ENCODE data around the gene LMNA. TPM values are rescaled to one million over a fixed set of nuclear protein-coding genes. Genes with fewer than 3 reads are reported as not detected.
A peak's percentile ranks its signal among the peaks of the same experiment; 100 is the strongest.
"Not testable (repeated sequence)": the region's sequence is repeated elsewhere in the genome, so short reads cannot be mapped to it uniquely, and the experiment has no call there.

LMNA gene
- total RNA-seq, 1 experiment from 2014 or later: 2,065 TPM

- not testable (repeated sequence) for DNase-seq (ENCODE audit: low spot score)
Observed at GRCh38 chr1:156121005-156121404, 6.5 kb downstream of the LMNA start.

GRCh38 chr1:156121457-156121856 is 6.9 kb downstream of the LMNA start:
- no peak for DNase-seq (ENCODE audit: low spot score)

- DNase-seq (ENCODE audit: low spot score): no peak
Observed at GRCh38 chr1:156122086-156122485, 7.6 kb downstream of the LMNA start.

GRCh38 chr1:156122519-156123355 is 8.2 kb downstream of the LMNA start:
- DNase-seq (ENCODE audit: low spot score): peak; percentile 99

- peak; percentile 100 for DNase-seq (ENCODE audit: low spot score)
Observed at GRCh38 chr1:156123356-156124196, 9.1 kb downstream of the LMNA start.

GRCh38 chr1:156124557-156125483 is 10.3 kb downstream of the LMNA start:
- DNase-seq (ENCODE audit: low spot score): peak; percentile 91

- DNase-seq (ENCODE audit: low spot score): not testable (repeated sequence)
Observed at GRCh38 chr1:156125544-156125943, 11.0 kb downstream of the LMNA start.

GRCh38 chr1:156126043-156126629 is 11.6 kb downstream of the LMNA start:
- DNase-seq (ENCODE audit: low spot score): peak; percentile 99

- peak; percentile 100 for DNase-seq (ENCODE audit: low spot score)
Observed at GRCh38 chr1:156126630-156127534, 12.4 kb downstream of the LMNA start.

- DNase-seq (ENCODE audit: low spot score): no peak
Observed at GRCh38 chr1:156128308-156128653, 13.8 kb downstream of the LMNA start.

- DNase-seq (ENCODE audit: low spot score): no peak
Observed at GRCh38 chr1:156128654-156129597, 14.4 kb downstream of the LMNA start.

- DNase-seq (ENCODE audit: low spot score): peak; percentile 100
Observed at GRCh38 chr1:156129687-156130577, 15.4 kb downstream of the LMNA start.

GRCh38 chr1:156130578-156130942 is 16.0 kb downstream of the LMNA start:
- no peak for DNase-seq (ENCODE audit: low spot score)

GRCh38 chr1:156134716-156135435 is 20.4 kb downstream of the LMNA start:
- no peak for DNase-seq (ENCODE audit: low spot score)

- no peak for DNase-seq (ENCODE audit: low spot score)
Observed at GRCh38 chr1:156135930-156136871, 21.7 kb downstream of the LMNA start.

- DNase-seq (ENCODE audit: low spot score): no peak
Observed at GRCh38 chr1:156136970-156137483, 22.5 kb downstream of the LMNA start.
